Measurements from ENCODE around the gene SLC4A9. TPM values are rescaled to one million over a fixed set of nuclear protein-coding genes. Genes with fewer than 3 reads are reported as not detected.

SLC4A9 gene
- total RNA-seq, 2 donors from 2014 or later = not detected

DNA sequence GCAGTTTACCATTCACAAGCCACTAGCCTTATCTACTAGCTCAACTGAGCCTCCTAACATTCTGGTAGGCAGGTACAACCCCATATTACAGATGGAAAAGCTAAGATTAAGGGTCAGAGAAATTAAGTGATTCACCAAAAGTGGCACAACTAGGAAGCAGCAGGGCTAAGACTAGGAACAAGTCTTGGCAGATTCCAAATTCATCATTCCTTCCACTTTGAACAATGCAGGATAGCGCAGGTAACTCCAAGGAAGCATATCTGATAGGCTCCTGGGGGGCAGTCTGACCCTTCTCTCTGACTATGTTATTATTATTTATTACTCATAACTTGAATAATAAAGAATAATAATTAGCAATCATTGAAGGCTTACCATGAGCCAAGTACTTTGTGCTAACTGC, 22.1 kb upstream of the SLC4A9 start:
- TF ChIP-seq POLR2A (IDR thresholded peaks at IDR 0.05) (no peak), POLR2AphosphoS5 (IDR thresholded peaks at IDR 0.05) (no peak)
- TF ChIP-seq, protein P1, sequence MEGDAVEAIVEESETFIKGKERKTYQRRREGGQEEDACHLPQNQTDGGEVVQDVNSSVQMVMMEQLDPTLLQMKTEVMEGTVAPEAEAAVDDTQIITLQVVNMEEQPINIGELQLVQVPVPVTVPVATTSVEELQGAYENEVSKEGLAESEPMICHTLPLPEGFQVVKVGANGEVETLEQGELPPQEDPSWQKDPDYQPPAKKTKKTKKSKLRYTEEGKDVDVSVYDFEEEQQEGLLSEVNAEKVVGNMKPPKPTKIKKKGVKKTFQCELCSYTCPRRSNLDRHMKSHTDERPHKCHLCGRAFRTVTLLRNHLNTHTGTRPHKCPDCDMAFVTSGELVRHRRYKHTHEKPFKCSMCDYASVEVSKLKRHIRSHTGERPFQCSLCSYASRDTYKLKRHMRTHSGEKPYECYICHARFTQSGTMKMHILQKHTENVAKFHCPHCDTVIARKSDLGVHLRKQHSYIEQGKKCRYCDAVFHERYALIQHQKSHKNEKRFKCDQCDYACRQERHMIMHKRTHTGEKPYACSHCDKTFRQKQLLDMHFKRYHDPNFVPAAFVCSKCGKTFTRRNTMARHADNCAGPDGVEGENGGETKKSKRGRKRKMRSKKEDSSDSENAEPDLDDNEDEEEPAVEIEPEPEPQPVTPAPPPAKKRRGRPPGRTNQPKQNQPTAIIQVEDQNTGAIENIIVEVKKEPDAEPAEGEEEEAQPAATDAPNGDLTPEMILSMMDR (IDR thresholded peaks at IDR 0.05) = no peak
- 67% methylated on average over 1 of the region's 1 CpG for WGBS
- H3K4me1 ChIP-seq (replicated peaks) = no peaks in the 10 kb centered on the region
- no peak overlapping the region for H3K4me3 ChIP-seq
- H3K27me3 ChIP-seq (replicated peaks; ENCODE audit: insufficient read depth) = no peaks in the 10 kb centered on the region
- intact Hi-C loops (cut with DNase I) = no loop called here
- no peak for DNase-seq (ENCODE audit: low spot score)
- H3K9me3 ChIP-seq = no peaks in the 10 kb centered on the region
- H3K36me3 ChIP-seq = no peaks in the 10 kb centered on the region
- no peak overlapping the region for H3K27ac ChIP-seq

DNA sequence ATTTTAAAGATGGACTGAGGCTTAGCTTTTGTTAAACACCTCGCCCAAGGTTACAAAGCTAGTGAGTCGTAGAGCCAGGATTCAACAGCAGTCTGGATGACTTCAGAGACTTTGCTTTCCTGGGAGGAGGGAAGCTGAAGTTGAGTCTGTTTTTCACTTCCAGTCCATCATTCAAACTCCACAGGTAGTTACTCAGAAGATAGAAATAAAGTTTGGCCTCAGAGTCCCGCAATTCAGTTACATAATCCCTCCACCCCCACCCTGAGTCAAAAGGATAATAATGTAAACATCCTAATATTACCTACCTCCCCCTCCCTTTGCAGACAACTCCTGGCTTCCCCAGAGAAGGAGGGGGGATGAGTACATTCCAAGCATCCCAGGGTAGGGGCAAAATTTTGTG, 21.7 kb upstream of the SLC4A9 start:
- TF ChIP-seq POLR2A (IDR thresholded peaks at IDR 0.05) (no peak), POLR2AphosphoS5 (IDR thresholded peaks at IDR 0.05) (no peak)
- TF ChIP-seq, protein P1 (IDR thresholded peaks at IDR 0.05) = no peak
- Histone ChIP-seq H3K4me1 (replicated peaks) (no peaks in the 10 kb centered on the region), H3K36me3 (no peaks in the 10 kb centered on the region), H3K27me3 (replicated peaks; ENCODE audit: insufficient read depth) (no peaks in the 10 kb centered on the region), H3K9me3 (no peaks in the 10 kb centered on the region), H3K27ac (no peak overlapping the region), H3K4me3 (no peak overlapping the region)
- 63% methylated on average over 3 of the region's 3 CpGs for WGBS
- no peak for DNase-seq (ENCODE audit: low spot score)
- intact Hi-C loops (cut with DNase I) = no loop called here

- no peaks in the 10 kb centered on the region for H3K36me3 ChIP-seq
- no peaks in the 10 kb centered on the region for H3K27me3 ChIP-seq (replicated peaks; ENCODE audit: insufficient read depth)
- WGBS = 76% methylated on average over 2 of the region's 2 CpGs
- TF ChIP-seq POLR2A (IDR thresholded peaks at IDR 0.05) = no peak
- no peak for TF ChIP-seq POLR2AphosphoS5 (IDR thresholded peaks at IDR 0.05)
- TF ChIP-seq, protein P1 (IDR thresholded peaks at IDR 0.05) = no peak
- intact Hi-C loops (cut with DNase I) = no loop called here
- no peak overlapping the region for H3K4me3 ChIP-seq
- no peaks in the 10 kb centered on the region for H3K4me1 ChIP-seq (replicated peaks)
- DNase-seq (ENCODE audit: low spot score) = no peak
- no peaks in the 10 kb centered on the region for H3K9me3 ChIP-seq
- no peak overlapping the region for H3K27ac ChIP-seq
Measured at GRCh38 chr5:140338908-140339307, 21.1 kb upstream of the SLC4A9 start.

DNA sequence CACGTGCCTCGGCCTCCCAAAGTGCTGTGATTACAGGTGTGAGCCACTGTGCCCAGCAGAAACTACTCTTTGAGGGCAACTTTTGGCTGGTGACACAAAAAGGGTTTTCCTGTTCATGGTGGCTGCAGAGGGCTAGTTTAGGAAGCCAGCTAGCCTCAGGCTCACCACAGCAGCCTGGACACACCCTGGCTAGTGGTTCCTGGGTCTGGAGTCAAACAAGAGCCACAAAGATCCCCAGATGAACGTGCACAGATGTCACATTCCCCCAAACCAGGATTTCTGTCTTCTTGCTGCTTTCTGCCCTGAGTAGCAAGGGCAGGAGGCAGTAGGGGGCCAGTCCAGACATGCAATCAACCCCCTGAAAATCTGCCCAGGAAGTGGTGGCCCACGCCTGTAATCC, 20.4 kb upstream of the SLC4A9 start:
- H3K4me1 ChIP-seq (replicated peaks) = no peaks in the 10 kb centered on the region
- WGBS = 82% methylated on average over 4 of the region's 4 CpGs
- no peaks in the 10 kb centered on the region for H3K9me3 ChIP-seq
- no peaks in the 10 kb centered on the region for H3K27me3 ChIP-seq (replicated peaks; ENCODE audit: insufficient read depth)
- intact Hi-C loops (cut with DNase I) = no loop called here
- H3K4me3 ChIP-seq = no peak overlapping the region
- H3K27ac ChIP-seq = no peak overlapping the region
- H3K36me3 ChIP-seq = no peaks in the 10 kb centered on the region
- TF ChIP-seq POLR2AphosphoS5 (IDR thresholded peaks at IDR 0.05) = no peak
- TF ChIP-seq POLR2A (IDR thresholded peaks at IDR 0.05) = no peak
- TF ChIP-seq, protein P1 (IDR thresholded peaks at IDR 0.05) = no peak
- no peak for DNase-seq (ENCODE audit: low spot score)

DNA sequence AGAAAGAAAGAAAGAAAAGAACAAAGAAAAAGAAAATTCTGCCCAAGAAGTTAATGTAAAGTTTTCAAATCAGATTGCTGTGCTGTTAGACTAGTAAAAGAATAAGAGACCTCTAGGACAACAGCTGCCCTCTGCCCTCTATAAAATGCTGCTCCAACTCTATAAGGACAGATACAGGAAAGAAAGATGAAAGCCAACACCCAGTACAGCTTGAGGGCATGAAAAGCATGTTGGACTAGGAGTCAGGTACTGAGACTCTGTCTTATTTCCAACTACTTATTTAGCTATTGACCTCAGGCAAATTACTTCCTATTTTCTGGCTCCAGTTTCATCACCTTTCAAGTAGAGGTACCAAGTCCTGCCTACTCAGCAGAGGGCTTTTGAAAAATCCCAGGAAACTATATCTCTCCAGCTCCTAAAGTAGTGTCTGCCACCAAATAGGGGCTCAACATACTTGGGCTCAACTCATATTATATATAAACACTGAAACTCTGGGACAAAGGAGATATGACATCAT, 19.3 kb upstream of the SLC4A9 start:
- DNase-seq (ENCODE audit: low spot score) = no peak
- Histone ChIP-seq H3K36me3 (no peaks in the 10 kb centered on the region), H3K4me3 (no peak overlapping the region), H3K27me3 (replicated peaks; ENCODE audit: insufficient read depth) (no peaks in the 10 kb centered on the region), H3K9me3 (no peaks in the 10 kb centered on the region), H3K27ac (no peak overlapping the region), H3K4me1 (replicated peaks) (peaks cover 8% of the 10 kb centered on the region)
- intact Hi-C loops (cut with DNase I) = no loop called here
- TF ChIP-seq, protein P1 (IDR thresholded peaks at IDR 0.05) = no peak
- TF ChIP-seq POLR2A (IDR thresholded peaks at IDR 0.05) (no peak), POLR2AphosphoS5 (IDR thresholded peaks at IDR 0.05) (no peak)

All from prostate gland (tissue), 2 donors.